OCI-LY3 (cell line): ENCODE results near the gene STPG4.

ENCODE experiments used
- EZH2phosphoT487 ChIP-seq: fragments of 200-600 bp; shearing (Covaris generic); IDR thresholded peaks from 2 replicates; pipeline ENCODE4 v1.6.1; 2018; ENCODE audit warnings: antibody characterized with exemption, mixed run types, low read depth
- TF ChIP-seq, protein P1 (sequence below): fragments of 200-600, 300-600 bp; sonication (generic); IDR thresholded peaks from 2 replicates; pipeline ENCODE4 v1.5.1; 2014; ENCODE audit warnings: antibody characterized with exemption, low read length, low read depth

DNA sequence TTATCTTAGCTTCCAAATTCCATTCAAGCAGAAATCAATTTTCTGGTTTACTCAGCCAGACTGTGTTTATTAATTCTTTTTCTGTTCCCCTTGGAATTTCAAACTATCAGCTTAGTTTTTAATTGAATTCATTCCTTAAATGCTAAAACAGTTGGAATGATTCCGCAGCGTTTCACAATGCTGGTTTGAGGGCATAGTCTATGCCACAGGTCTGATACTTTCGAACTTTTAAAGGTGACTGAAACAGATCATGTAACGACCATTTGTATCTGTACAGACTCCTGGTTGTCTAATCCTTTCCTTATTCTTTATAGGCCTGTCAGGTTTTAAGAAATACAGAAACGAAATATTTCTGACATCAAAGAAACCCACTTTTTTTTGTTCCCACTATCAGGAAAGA, 45.4 kb downstream of the STPG4 start:
- TF ChIP-seq, protein P1, sequence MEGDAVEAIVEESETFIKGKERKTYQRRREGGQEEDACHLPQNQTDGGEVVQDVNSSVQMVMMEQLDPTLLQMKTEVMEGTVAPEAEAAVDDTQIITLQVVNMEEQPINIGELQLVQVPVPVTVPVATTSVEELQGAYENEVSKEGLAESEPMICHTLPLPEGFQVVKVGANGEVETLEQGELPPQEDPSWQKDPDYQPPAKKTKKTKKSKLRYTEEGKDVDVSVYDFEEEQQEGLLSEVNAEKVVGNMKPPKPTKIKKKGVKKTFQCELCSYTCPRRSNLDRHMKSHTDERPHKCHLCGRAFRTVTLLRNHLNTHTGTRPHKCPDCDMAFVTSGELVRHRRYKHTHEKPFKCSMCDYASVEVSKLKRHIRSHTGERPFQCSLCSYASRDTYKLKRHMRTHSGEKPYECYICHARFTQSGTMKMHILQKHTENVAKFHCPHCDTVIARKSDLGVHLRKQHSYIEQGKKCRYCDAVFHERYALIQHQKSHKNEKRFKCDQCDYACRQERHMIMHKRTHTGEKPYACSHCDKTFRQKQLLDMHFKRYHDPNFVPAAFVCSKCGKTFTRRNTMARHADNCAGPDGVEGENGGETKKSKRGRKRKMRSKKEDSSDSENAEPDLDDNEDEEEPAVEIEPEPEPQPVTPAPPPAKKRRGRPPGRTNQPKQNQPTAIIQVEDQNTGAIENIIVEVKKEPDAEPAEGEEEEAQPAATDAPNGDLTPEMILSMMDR, result no peak
- TF ChIP-seq EZH2phosphoT487, result no peak
